Activated CD4-positive, alpha-beta T cell treated with anti-CD3 and anti-CD28 coated beads for 48 hours (primary cell): Measurements from ENCODE around the gene MMP24OS.
"Not testable (repeated sequence)": the region's sequence is repeated elsewhere in the genome, so short reads cannot be mapped to it uniquely, and the experiment has no call there.

Experiments
- DNase-seq: peaks from one replicate; pipeline ENCODE4 v3.0.0-alpha.2; 2020

MMP24OS gene

DNA sequence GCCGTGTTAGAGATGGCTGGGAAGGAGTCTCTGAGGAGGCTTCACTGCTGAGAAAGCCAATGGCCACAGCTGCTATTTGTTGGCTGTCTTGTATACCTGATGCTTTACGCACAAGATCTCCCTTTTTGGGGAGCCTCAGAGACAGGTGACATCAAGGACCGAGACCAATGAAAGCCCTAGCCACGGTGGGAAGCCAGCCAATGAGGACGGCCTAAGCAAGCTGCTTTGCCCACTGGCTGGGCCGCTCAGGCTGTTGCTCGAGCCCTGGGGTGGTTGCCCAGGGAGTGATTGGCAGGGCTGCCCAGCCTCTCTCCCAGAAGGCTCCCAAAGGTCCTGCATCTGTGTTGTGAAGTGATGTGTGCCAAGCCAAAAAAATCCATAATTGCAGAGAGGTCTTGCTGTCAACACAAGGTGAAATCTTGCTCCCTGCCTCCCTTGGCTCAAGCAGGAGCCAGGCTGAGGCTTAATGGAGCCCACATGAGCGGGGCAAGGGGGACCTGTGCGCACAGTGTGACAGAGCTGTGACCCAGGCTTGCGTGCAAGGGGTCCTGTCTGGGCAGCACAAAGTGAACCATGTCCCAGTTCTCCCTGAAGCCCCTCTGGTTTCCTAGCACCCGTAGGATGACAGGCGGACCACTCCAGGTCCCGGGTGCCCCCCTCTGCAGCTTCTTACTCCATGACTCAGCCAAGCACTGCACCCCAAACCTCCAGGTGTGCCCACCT, 4.3 kb downstream of the MMP24OS start:
- DNase-seq, result no peak

DNA sequence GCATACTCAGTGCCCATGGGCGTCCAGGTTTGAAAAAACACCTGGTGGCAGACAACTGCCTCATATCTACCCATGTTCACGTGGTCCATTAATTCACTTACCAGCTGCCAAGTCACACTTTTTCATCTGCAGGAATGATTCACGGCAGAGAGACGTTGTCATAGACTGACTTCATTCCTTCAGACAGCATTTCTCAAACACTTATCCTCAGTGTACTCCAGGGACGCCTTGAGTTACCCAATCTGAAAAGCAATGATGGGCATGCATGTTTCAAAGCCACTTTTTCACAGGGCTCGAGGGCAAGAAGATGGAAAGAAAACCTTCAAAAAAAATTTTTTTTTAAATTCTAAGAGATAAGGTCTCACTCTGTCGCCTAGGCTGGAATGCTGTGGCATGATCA, 6.0 kb downstream of the MMP24OS start:
- no peak for DNase-seq

DNA sequence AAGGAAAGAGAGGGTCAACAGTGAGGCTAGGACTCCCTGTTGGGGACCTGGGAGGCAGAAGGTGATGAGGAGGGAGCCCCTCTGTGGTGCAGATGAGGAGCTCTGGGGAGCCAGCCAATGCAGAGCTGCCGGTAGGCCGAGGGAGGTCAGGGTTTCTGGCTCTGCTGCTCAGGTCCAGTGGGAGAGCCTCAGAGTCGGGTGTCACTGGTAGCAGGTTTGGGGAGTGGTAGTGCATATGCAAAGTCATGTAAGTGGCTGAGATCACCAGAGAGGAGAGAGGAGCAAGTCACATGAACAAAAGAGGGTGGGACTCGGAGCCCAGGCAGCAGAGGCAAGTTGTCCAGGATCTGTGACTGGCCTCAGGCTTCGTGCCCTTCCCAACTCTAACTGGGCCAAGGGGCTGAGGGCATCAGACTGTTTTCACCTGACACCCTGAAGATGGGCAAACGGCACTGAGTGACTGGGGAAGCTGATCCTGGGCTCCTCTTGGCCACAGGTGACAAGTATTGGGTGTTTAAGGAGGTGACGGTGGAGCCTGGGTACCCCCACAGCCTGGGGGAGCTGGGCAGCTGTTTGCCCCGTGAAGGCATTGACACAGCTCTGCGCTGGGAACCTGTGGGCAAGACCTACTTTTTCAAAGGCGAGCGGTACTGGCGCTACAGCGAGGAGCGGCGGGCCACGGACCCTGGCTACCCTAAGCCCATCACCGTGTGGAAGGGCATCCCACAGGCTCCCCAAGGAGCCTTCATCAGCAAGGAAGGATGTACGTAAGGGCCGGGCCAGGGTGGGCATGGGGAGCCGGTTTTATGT, 6.6 kb downstream of the MMP24OS start:
- DNase-seq, result no peak

DNA sequence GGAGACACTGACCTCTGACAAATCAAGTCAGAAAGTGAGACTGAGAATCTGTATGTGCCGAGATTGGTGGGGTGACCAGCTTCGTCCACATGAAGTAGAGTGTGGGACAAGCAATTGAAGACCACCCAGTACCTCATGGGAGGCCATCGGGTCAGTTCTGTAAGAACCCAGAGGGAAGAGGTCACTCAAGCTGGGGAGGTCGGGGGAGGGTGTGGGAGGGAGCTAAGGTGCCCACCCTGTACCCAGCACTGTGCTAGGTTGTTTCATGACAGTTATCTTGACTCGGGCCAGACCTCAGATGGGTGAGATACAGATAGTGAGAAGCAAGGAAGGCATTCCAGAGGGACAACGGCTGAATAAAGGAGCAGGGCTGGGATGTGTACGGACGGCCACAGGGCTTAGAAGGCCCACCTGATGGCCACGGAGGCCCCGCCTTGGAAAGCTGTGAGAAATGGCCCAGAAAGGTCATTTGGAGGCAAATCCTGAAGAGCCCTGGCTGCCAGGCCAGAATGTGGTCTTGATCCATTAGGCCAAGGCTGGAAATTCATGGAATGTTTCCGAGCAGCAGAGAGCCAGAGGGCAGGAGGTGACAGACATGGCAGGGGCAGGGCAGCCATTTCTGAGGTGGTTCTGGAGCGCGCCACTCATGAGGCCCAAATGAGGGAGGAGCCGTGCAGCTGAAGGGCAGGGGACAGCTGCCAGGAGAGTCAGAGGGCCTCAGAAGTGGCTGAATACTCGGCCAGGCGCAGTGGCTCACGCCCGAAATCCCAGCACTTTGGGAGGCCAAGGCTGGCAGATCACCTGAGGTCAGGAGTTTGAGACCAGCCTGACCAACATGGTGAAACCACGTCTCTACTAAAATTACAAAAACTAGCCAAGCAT, 7.7 kb downstream of the MMP24OS start:
- DNase-seq, result no peak

DNA sequence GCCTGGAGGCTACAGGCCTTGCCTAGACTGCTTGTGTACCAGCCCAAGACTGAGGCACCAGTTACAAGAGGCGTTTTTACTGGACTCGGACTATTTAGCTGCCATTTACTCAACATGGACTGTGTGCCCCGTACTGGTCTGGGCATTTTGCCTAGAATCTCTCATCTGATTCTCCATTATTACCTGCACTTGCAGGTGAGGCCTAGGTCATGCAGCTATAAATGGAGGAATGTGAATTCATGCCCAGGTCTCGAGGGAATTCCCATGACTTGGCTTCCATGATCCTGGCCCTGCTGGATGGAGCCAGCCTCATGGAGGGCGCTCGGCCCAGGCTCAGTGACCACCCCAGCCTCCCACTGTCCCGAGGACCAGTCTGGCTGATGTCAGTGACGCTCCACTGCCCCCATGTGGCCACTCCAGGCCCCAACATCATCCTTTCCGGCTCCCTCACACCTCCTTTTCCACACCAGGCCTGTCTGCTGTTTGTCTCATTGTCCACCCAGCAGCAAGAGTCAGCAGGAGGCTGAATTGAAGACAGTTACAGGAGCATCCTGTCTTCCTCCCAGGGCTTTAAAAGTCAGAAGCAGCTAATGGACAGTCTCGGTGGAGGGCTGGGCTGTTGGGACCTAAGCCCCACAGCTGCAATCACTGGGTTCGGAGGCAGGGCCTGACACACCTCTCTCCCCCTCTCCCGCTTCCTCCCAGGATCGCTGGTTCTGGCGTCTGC, 8.7 kb downstream of the MMP24OS start:
- peak; percentile 68 for DNase-seq

DNA sequence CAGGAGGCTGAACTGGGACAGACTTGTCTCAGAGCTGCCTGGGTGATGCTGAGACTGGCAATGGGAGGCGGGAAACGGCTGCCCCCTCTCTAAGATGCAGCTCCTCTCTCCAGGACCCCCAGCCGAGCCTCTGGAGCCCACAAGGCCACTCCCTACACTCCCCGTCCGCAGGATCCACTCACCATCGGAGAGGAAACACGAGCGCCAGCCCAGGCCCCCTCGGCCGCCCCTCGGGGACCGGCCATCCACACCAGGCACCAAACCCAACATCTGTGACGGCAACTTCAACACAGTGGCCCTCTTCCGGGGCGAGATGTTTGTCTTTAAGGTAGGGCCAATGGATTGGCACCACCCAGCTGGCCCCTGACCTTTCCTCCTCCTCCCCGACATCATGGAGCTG, 10.8 kb downstream of the MMP24OS start:
- no peak for DNase-seq

DNA sequence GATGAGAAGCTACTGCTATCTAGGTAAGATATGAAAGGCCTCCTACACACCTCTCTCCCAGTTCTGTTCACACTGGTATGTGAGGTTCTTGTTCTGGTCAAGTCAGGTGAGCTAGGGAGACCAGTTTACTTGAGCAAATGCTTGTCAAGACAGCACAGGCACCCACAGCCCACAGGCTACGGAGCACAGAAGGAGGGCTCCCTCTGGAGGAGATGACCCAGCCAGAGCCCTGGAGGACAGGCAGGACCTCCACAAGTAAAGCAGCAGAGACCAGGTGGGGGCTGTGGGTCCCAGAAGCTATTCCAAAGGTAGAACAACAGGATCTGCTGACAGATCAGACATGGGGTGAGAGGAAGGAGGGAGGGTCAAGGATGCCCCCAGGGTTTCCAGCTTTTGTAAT, 13.2 kb downstream of the MMP24OS start:
- DNase-seq, result no peak

DNA sequence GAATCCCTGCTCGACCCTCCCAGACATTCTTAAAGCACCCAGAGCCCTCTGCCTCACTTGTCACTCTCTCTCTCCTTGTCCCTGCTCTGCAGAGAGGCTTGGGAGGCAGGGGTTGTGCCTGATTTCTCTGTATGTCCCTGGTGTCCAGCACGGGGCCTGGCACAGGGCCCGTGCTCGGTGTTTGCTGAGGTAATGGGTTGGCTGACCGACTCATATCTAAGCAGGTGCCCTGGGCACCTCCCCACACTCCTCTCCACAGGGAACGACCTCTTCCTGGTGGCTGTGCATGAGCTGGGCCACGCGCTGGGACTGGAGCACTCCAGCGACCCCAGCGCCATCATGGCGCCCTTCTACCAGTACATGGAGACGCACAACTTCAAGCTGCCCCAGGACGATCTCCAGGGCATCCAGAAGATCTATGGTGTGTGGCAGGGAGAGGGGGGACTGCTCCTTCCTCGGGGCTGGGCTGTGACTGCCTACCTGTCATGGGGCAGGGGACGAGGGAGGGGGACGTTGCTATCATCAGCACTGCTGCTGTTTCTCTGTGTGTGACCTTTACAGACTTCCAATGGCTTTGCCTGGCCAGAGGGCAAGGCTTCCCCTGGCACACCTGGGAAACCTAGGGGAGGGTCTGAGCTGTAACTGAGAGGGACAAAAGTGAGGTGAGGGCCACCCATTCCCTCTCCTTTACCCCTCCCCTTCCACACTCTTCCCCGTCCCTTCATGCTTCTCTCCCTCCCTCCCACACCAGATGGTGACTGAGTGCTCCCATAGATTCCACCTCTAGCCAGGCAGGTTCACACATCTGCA, 14.2 kb downstream of the MMP24OS start:
- no peak for DNase-seq

DNA sequence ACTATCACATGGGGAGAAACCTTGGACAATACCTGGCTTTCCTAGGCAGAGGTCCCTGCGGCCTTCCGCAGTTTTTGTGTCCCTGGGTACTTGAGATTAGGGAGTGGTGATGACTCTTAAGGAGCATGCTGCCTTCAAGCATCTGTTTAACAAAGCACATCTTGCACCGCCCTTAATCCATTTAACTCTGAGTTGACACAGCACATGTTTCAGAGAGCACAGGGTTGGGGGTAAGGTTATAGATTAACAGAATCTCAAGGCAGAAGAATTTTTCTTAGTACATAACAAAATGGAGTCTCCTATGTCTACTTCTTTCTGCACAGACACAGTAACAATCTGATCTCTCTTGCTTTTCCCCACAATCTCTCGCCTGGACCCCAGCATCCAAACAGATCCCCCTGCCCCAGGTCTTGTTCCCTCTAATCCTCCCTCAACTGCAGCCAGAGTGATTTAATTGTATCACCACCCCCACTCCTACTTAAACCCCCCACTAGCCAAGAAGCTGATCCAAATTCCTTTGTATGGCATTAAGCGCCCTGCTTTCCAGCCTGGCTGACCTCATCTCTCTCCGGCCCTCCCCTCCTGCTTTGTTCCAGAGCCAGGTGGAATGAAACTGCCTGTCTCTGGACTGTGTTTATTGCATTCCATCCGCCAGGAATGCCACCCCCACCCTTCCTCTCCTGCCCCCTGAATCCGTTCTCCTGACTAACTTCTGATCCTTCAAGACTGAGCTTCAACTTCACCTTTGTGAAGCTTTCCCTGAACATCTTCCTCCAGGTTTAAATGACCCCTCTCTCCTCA, 15.0 kb downstream of the MMP24OS start:
- DNase-seq, result not testable (repeated sequence)

DNA sequence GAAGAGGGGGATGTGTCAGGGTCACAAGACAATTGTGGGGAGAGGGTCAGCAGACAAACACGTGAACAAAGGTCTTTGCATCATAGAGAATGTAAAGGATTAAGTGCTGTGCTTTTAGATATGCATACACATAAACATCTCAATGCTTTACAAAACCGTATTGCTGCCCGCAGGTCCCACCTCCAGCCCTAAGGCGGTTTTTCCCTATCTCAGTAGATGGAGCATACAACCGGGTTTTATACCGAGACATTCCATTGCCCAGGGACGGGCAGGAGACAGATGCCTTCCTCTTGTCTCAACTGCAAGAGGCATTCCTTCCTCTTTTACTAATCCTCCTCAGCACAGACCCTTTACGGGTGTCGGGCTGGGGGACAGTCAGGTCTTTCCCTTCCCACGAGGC, 15.6 kb downstream of the MMP24OS start:
- not testable (repeated sequence) for DNase-seq

DNA sequence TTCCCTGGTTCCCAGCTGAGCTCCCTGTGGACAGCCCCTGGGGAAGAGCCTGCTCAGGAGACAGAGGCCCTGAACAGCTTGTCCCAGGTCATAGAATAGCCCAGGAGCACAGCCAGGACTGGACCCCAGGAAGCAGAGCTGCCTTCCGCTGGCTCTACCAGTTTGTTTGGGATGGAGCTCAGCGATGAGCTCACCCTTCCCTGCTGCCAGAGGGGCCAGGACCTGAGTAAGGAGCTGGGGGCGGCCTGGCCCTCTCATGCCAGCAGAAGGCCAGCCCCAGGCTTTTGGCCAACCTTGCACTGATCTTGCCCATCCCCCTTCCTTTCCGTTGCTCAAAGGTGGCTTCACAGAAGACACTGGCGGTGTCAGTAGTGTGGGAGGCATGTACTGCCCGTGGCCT, 17.5 kb downstream of the MMP24OS start:
- DNase-seq, result no peak

DNA sequence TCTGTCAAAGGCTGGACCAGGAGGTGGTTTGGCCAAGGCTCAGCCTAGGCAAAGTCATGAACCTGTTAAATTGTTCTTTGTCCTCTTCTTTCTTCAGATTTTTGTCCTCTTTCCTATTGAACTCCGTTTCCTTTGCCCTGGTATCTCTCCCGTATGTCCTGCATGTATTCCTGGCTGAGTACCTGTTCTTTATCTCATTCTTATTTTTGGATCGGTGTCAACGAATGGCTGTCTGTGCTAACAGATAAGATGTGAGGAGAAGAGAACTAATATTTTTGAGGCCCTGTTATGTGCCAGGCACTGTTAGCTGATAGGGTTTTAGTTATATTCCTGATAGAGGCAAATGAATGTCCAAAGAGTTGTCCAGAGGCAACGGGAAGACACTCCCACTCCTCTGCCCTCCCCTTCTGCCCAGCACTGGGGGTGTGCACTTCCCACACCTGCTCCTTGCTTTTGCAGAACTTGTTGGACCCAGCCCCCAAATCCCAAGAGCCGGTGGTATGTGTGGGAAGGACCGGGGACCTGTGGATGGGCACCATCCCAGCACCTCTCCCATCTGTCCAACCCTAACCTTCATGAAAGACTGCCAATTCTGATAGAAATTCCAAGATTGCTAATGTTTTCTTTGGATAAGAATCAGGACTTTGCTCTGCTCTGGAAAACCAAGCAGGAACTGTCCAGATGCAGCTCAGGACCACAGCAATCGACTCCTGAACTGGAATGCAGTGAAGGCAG, 20.6 kb downstream of the MMP24OS start:
- DNase-seq, result no peak

DNA sequence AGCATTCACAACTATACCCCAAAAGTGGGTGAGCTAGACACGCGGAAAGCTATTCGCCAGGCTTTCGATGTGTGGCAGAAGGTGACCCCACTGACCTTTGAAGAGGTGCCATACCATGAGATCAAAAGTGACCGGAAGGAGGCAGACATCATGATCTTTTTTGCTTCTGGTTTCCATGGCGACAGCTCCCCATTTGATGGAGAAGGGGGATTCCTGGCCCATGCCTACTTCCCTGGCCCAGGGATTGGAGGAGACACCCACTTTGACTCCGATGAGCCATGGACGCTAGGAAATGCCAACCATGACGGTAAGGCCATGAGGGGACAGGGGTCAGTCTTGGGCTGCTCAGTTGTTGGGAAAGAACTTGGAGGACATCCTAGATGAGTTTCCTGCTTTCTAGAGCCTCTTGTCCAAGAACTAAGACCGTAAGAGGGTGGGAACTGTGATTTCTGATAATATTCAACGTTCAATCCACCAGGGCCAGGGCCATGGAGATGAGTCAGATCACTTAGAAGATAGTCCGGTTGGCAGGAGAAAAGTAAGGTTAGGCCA, 23.4 kb downstream of the MMP24OS start:
- no peak for DNase-seq

DNA sequence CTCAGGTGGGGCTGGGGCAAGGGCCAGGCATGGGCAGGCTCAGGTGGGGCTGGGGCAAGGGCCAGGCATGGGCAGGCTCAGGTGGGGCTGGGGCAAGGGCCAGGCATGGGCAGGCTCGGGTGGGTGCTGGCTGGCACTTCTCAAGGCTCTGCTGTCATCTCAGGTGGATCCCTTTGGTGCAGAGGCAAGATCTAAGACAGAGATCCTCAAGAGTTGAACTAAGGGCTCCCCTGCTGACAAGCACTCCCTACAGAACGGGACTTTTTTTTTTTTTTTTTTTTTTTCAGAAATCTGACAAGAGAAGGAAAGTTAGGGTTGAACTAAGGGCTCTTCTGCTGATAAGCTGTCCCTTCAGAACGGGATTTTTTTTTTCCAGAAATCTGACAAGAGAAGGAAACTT, 24.9 kb downstream of the MMP24OS start:
- DNase-seq, result no peak

DNA sequence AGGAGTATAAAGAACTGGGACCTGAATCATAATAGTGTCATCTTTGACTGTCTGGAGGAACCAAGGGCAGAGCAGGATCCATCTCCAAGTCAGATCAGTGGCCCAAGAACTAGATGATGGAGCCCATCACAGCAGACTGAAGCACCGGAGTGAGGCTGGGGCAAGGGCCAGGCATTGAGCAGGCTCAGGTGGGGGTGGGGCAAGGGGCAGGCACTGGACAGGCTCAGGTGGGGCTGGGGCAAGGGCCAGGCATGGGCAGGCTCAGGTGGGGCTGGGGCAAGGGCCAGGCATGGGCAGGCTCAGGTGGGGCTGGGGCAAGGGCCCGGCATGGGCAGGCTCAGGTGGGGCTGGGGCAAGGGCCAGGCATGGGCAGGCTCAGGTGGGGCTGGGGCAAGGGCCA, 25.3 kb downstream of the MMP24OS start:
- not testable (repeated sequence) for DNase-seq

DNA sequence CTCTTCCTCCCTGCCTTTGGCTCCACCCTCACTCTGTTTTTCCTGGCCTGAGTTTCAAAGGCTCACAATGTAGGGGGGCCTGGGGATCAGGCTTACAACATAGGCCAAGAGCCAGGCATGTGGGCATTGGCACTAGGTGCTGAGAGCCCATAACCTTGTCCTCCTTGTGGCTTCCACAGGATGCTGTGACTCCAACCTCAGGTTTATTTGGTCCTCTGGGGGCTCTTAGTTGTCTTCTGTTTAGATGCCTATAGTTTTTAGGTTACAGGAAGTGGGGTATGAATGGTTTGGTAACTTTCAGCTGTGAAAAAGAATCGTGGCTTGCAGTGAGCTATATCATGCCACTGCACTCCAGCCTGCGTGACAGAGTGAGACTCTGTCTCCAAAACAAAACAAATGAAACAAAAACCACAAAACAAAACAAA, 25.9 kb downstream of the MMP24OS start:
- no peak for DNase-seq

DNA sequence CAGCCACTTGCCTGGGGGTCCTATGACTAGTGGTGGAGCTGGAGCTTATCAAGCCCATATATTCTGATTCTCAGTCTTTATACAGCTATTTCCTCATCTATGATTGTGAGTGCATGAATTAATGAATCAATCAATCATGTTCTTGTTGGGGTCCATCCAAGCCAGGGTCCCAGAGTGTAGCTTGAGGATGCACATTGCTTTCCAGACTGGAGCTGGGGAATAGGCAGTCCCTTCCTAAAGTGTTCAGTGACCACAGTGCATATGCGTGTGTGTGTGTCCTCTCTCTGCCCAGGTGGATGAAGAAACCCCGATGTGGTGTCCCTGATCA, 26.3 kb downstream of the MMP24OS start:
- no peak for DNase-seq

DNA sequence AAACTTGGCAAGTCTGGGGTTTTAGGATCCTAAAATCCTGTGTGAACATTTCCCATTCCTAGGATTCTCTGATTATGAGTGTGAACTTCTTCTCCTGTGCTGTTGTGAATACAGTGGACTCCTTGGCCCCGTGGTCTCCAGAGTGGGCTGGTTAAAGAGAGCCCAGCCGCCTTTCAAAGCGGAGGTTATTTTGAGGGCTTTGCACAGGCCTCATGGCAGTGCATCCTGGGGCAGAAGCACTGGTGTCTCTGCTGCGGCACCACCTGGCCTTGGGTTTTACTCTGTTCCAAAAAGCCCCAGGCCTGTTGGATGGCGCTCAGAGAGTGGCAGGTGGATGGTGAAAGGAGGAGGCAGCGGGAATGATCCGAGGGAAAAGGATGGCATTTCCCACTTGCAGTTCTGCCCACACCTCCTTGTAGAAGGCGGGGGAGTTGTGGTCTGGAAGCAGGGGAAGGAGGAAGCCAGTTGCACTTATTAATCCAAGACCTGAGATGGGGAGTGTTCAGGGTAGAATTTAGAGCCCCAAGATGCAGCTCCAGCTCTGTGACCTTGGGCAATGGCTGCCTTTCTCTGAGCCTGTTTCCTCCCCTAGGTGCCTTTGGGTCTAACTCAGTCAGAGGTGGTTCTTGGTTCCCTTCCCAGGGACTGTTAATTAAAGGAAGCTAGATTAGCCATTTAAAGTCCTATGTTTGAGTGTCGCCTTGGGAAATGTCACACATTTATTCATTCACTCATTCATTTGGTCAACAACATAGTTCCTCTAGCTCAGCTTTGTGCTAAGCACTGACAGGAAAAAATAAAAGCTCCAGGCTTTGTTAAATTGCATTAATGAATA, 29.1 kb downstream of the MMP24OS start:
- no peak for DNase-seq

DNA sequence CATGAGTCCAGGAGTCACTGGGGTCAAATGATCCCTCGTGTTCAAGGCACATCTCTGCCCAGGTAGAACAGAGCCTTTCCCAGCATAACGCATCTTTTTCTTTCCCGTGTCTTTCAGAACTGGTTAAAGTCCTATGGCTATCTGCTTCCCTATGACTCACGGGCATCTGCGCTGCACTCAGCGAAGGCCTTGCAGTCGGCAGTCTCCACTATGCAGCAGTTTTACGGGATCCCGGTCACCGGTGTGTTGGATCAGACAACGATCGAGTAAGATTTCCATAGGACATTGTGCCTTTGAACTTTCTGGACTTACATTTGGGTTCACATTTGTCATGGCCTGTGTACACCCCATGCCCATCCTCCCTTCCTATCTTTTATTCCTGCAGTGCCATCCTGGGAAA, 31.2 kb downstream of the MMP24OS start:
- DNase-seq, result no peak
